Astrocyte (in vitro differentiated cells and primary cell): Measurements from ENCODE around the gene ALPP.

ENCODE experiments used
- EZH2 ChIP-seq: IDR thresholded peaks from 2 replicates; pipeline ENCODE4 v1.6.1; 2012; ENCODE audit warnings: mild to moderate bottlenecking, low read length, inconsistent platforms; ENCODE audit not compliant: insufficient read depth
- TF ChIP-seq, protein P1 (sequence below): IDR thresholded peaks from 2 replicates; pipeline ENCODE4 v1.5.1; 2011; ENCODE audit warnings: low read depth, mild to moderate bottlenecking, inconsistent platforms, low read length, moderate library complexity; ENCODE audit not compliant: insufficient read depth

DNA sequence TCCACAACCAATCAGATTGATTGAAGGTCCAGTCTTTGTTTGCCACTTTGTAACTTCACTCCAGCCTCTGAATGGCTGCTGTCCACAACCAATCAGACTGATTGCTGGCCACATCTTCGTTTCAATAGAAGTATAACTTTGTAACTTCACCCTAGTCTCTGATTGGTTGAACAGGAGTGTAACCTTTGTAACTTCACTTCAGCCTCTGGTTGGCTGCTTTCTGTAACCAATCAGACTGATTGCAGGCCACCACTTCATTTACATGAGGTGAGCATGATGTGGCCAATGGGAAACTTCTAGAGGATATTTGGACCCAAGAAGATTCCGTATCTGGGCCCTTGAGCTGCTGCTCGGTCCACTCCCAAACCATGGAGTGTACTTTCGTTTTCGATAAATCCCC lies 16.9 kb upstream of the ALPP start:
- TF ChIP-seq, protein P1, sequence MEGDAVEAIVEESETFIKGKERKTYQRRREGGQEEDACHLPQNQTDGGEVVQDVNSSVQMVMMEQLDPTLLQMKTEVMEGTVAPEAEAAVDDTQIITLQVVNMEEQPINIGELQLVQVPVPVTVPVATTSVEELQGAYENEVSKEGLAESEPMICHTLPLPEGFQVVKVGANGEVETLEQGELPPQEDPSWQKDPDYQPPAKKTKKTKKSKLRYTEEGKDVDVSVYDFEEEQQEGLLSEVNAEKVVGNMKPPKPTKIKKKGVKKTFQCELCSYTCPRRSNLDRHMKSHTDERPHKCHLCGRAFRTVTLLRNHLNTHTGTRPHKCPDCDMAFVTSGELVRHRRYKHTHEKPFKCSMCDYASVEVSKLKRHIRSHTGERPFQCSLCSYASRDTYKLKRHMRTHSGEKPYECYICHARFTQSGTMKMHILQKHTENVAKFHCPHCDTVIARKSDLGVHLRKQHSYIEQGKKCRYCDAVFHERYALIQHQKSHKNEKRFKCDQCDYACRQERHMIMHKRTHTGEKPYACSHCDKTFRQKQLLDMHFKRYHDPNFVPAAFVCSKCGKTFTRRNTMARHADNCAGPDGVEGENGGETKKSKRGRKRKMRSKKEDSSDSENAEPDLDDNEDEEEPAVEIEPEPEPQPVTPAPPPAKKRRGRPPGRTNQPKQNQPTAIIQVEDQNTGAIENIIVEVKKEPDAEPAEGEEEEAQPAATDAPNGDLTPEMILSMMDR = no peak
- TF ChIP-seq EZH2 = no peak
